Neural progenitor cell (in vitro differentiated cells): ENCODE data around the gene PRPF4.

Experiments used
- CTCF ChIP-seq: fragments of 200-600 bp; sonication (generic); IDR thresholded peaks from 2 replicates; pipeline ENCODE4 v1.5.1; 2017; ENCODE audit warnings: antibody characterized with exemption, mild to moderate bottlenecking
- EZH2 ChIP-seq: fragments of 200-600 bp; sonication (generic); IDR thresholded peaks from 2 replicates; pipeline ENCODE4 v1.6.1; 2017; ENCODE audit warnings: antibody characterized with exemption, mild to moderate bottlenecking, moderate library complexity

DNA sequence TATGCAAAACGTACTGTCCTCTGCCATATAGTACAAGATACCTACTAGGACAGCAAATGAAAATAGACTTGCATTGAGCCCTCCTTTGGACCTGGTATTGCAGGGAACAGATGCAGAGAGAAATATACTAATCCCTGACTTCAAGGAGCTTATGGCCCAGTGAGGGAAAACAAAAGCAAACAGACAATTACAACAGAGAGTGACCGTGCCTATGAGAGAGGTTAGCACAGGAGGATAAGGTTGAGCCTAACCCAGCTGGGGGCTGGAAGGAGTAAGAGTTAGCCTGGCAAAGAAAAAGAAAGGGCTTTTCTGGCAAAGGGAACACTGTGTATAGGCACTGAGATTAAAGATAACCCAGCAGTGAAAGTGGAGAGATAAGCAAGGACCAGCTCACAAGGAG is 5.6 kb upstream of the PRPF4 start:
- TF ChIP-seq CTCF (no peak), EZH2 (no peak)
